RWPE2 (cell line): Measurements from ENCODE around the gene TNFAIP3.
A peak's percentile ranks its signal among the peaks of the same experiment; 100 is the strongest.

ENCODE experiments used
- ATAC-seq: fragments of 200-7000 bp; cut with Tn5 transposase; 3 replicates; pipeline ENCODE4 v1.9.1; 2021; ENCODE audit warnings: low read depth
- DNase-seq: peaks from one replicate; pipeline ENCODE4 v3.0.0-alpha.2; 2020; ENCODE audit warnings: low spot score
- H3K27ac ChIP-seq: fragments of 450-650 bp; 2 replicates; pipeline ENCODE4 v1.5.1; 2017; ENCODE audit warnings: mild to moderate bottlenecking; ENCODE audit not compliant: poor library complexity, severe bottlenecking
- H3K27me3 ChIP-seq: fragments of 250-450 bp; sonication (Bioruptor Pico); 2 replicates; pipeline ENCODE4 v1.5.1; 2021; ENCODE audit warnings: mild to moderate bottlenecking, moderate library complexity; ENCODE audit not compliant: insufficient read depth, poor library complexity, severe bottlenecking
- H3K36me3 ChIP-seq: fragments of 250-450 bp; sonication (Bioruptor Pico); 2 replicates; pipeline ENCODE4 v1.5.1; 2020; ENCODE audit warnings: low read depth, mild to moderate bottlenecking, moderate library complexity
- H3K4me1 ChIP-seq: fragments of 250-450 bp; sonication (Bioruptor Pico); 2 replicates; pipeline ENCODE4 v1.5.1; 2021; ENCODE audit warnings: mild to moderate bottlenecking, moderate library complexity; ENCODE audit not compliant: insufficient read depth, poor library complexity, severe bottlenecking
- H3K4me3 ChIP-seq: fragments of 250-450 bp; sonication (Bioruptor Pico); 2 replicates; pipeline ENCODE4 v1.5.1; 2021; ENCODE audit warnings: mild to moderate bottlenecking, moderate library complexity; ENCODE audit not compliant: severe bottlenecking
- H3K9me3 ChIP-seq: fragments of 250-450 bp; sonication (Bioruptor Pico); 2 replicates; pipeline ENCODE4 v1.5.1; 2021; ENCODE audit warnings: mild to moderate bottlenecking, moderate library complexity; ENCODE audit not compliant: severe bottlenecking
- CTCF ChIP-seq: fragments of 450-650 bp; IDR thresholded peaks from one replicate; pipeline ENCODE4 v1.5.1; 2017; ENCODE audit warnings: mild to moderate bottlenecking, moderate library complexity; ENCODE audit not compliant: poor library complexity, severe bottlenecking

TNFAIP3 gene

GRCh38 chr6:137872581-137873115, 5.6 kb downstream of the TNFAIP3 start:
- no peak for ATAC-seq
- Histone ChIP-seq H3K4me3 (no peak overlapping the region), H3K9me3 (no peaks in the 10 kb centered on the region), H3K27me3 (no peaks in the 10 kb centered on the region), H3K4me1 (peaks cover 42% of the 10 kb centered on the region), H3K36me3 (peaks cover 78% of the 10 kb centered on the region), H3K27ac (peak overlapping the region; percentile 47)
- DNase-seq, result no peak
- no peak for TF ChIP-seq CTCF

GRCh38 chr6:137873273-137873762, 6.3 kb downstream of the TNFAIP3 start:
- ATAC-seq, result peak; percentile 55
- Histone ChIP-seq H3K9me3 (no peaks in the 10 kb centered on the region), H3K27ac (peak overlapping the region; percentile 47), H3K4me1 (peaks cover 42% of the 10 kb centered on the region), H3K27me3 (no peaks in the 10 kb centered on the region), H3K4me3 (no peak overlapping the region), H3K36me3 (peaks cover 84% of the 10 kb centered on the region)
- TF ChIP-seq CTCF, result no peak
- no peak for DNase-seq

- H3K27me3 ChIP-seq, result no peaks in the 10 kb centered on the region
Measured at GRCh38 chr6:137874204-137875057, 7.4 kb downstream of the TNFAIP3 start.

GRCh38 chr6:137875058-137875520, 8.0 kb downstream of the TNFAIP3 start:
- Histone ChIP-seq H3K27ac (no peak overlapping the region), H3K9me3 (no peaks in the 10 kb centered on the region), H3K27me3 (no peaks in the 10 kb centered on the region), H3K4me1 (peaks cover 33% of the 10 kb centered on the region), H3K36me3 (peaks cover 99% of the 10 kb centered on the region), H3K4me3 (no peak overlapping the region)
- no peak for TF ChIP-seq CTCF
- no peak for ATAC-seq
- DNase-seq, result no peak

More at GRCh38 chr6:137874204-137875057, 7.4 kb downstream of the TNFAIP3 start:
- DNase-seq, result no peak
- no peak overlapping the region for H3K4me3 ChIP-seq
- peaks cover 93% of the 10 kb centered on the region for H3K36me3 ChIP-seq
- H3K9me3 ChIP-seq, result no peaks in the 10 kb centered on the region
- H3K27ac ChIP-seq, result peak overlapping the region; percentile 47
- no peak for TF ChIP-seq CTCF
- no peak for ATAC-seq
- peaks cover 38% of the 10 kb centered on the region for H3K4me1 ChIP-seq
